GM19452 (cell line): ENCODE data around the gene INPP5J.
"Not testable (repeated sequence)": the region's sequence is repeated elsewhere in the genome, so short reads cannot be mapped to it uniquely, and the experiment has no call there.

Source experiments
- ATAC-seq: cut with Tn5 transposase; IDR thresholded peaks from one replicate; pipeline ENCODE4 v1.9.1; 2021; ENCODE audit not compliant: unreplicated experiment

Gene INPP5J

GRCh38 chr22:31122532-31123291, at the start of gene INPP5J:
Gene INPP5J, plus strand, starts transcription at chr22:31122966. Its CDS starts 49 bp downstream, at chr22:31123015.
- ATAC-seq = no peak

- ATAC-seq = not testable (repeated sequence)
Measured at GRCh38 chr22:31073125-31073524, 49.6 kb upstream of the INPP5J start.

GRCh38 chr22:31073545-31074145, 49.1 kb upstream of the INPP5J start:
- ATAC-seq = not testable (repeated sequence)

- no peak for ATAC-seq
Measured at GRCh38 chr22:31075961-31076360, 46.8 kb upstream of the INPP5J start.

- no peak for ATAC-seq
Measured at GRCh38 chr22:31077681-31078080, 45.1 kb upstream of the INPP5J start.

- ATAC-seq = not testable (repeated sequence)
Measured at GRCh38 chr22:31078389-31078788, 44.4 kb upstream of the INPP5J start.

- ATAC-seq = no peak
Measured at GRCh38 chr22:31079095-31079642, 43.6 kb upstream of the INPP5J start.

- ATAC-seq = no peak
Measured at GRCh38 chr22:31080164-31080847, 42.5 kb upstream of the INPP5J start.

GRCh38 chr22:31080848-31081649, 41.7 kb upstream of the INPP5J start, which contains the start of gene SMTN:
Gene SMTN, plus strand, starts transcription at chr22:31081318. Its CDS starts 1,941 bp downstream, at chr22:31083259.
- peak; percentile 55 for ATAC-seq

- no peak for ATAC-seq
Measured at GRCh38 chr22:31081963-31082605, 40.7 kb upstream of the INPP5J start.

GRCh38 chr22:31082606-31083376, 40.0 kb upstream of the INPP5J start:
- ATAC-seq = no peak

- no peak for ATAC-seq
Measured at GRCh38 chr22:31083377-31083768, 39.4 kb upstream of the INPP5J start.

GRCh38 chr22:31083923-31084810, 38.6 kb upstream of the INPP5J start:
- ATAC-seq = peak; percentile 3

GRCh38 chr22:31084811-31085492, 37.8 kb upstream of the INPP5J start:
- peak; percentile 72 for ATAC-seq

- no peak for ATAC-seq
Measured at GRCh38 chr22:31085493-31085824, 37.3 kb upstream of the INPP5J start.

- ATAC-seq = no peak
Measured at GRCh38 chr22:31085928-31086327, 36.8 kb upstream of the INPP5J start.

GRCh38 chr22:31086703-31087330, 35.9 kb upstream of the INPP5J start:
- no peak for ATAC-seq
